ENCODE data around the gene AUTS2. TPM values are rescaled to one million over a fixed set of nuclear protein-coding genes. Genes with fewer than 3 reads are reported as not detected.

The AUTS2 gene
- total and polyA plus RNA-seq, 2 of the 8 experiments (the other 6 are each of a cell fraction or from before 2014, with no cell fraction given): 25.9 to 101 TPM

- H2BK12ac ChIP-seq (ENCODE audit: low read depth, low read length): no peak overlapping the region
- H3K9me3 ChIP-seq (ENCODE audit: insufficient read depth in 2 of 2, low read depth in 1 of 2, low read length in 1 of 2): peaks cover 2 to 10% of the 10 kb centered on the region in 2 experiments
- no peak overlapping the region for H2AK5ac ChIP-seq (ENCODE audit: low read depth, low read length)
- DNase-seq (ENCODE audit: low read depth in 1 of 2, low spot score in 2 of 2) (no peak), FAIRE-seq (no peak)
- H3K27ac ChIP-seq (ENCODE audit: low read depth, low read length): no peak overlapping the region
- H3K36me3 ChIP-seq (ENCODE audit: control insufficient read depth in 2 of 4, insufficient read depth in 4 of 4, low read length in 3 of 4): peaks cover 0 to 2% (median 0%) of the 10 kb centered on the region in 4 experiments; a peak in 3 of 8 replicates
- no peak overlapping the region for H2BK5ac ChIP-seq (ENCODE audit: low read depth, low read length)
- peak overlapping the region; percentile 86; the same call in 1 of the 2 replicates for H2AFZ ChIP-seq (ENCODE audit: low read length)
- no peak overlapping the region for H2BK15ac ChIP-seq (ENCODE audit: low read length)
- no peak overlapping the region for H2BK120ac ChIP-seq (replicated peaks; ENCODE audit: low read depth, low read length)
- H3K4me1 ChIP-seq (replicated peaks in 1 of 4; ENCODE audit: control insufficient read depth in 3 of 4, insufficient read depth in 4 of 4, low read length in 3 of 4): peaks cover 0 to 9% (median 5%) of the 10 kb centered on the region in 4 experiments; a peak in 5 of 7 replicates
- 0 out of 2 replicates have a peak overlapping the region, but pooled peaks have one; percentile 51 for H3K18ac ChIP-seq (ENCODE audit: extremely low read depth, low read length)
- H3K79me2 ChIP-seq (ENCODE audit: control insufficient read depth in 1 of 2, insufficient read depth in 2 of 2, low read length in 2 of 2): no peaks in the 10 kb centered on the region
- peak overlapping the region; percentile 59 to 74 (median 64) for H3K4me3 ChIP-seq (ENCODE audit: extremely low read depth in 1 of 4, insufficient read depth in 2 of 4, low read depth in 3 of 4, low read length in 4 of 4)
- CTCF ChIA-PET (ENCODE audit: partially characterized antibody): interaction anchor here (0.8 to 3.7 kb wide), 9 partner anchors 12 to 178 kb away, joined by 3 to 13 read pairs (median 4); no protein-coding TSS in a partner anchor
- H3K4me2 ChIP-seq (ENCODE audit: insufficient read depth in 1 of 2, low read depth in 2 of 2, low read length in 2 of 2): peak overlapping the region; percentile 85 to 99
- H3K23ac ChIP-seq (ENCODE audit: insufficient read length): no peak overlapping the region
- H3K4ac ChIP-seq (replicated peaks; ENCODE audit: insufficient read length, low read depth, low read length): no peak overlapping the region
- H2BK20ac ChIP-seq (ENCODE audit: low read length): no peak overlapping the region
- 5% methylated on average over 11 of the region's 11 CpGs; no CpG with 5 or more reads in 1 of the 2 experiments for WGBS, 2 experiments (ENCODE audit: extremely low coverage in 1 of 2, insufficient coverage in 1 of 2, insufficient read length in 1 of 2, insufficient replicate concordance in 2 of 2, low coverage in 1 of 2, low lambda C conversion rate in 2 of 2, missing lambda C conversion rate in 1 of 2)
- no peaks in the 10 kb centered on the region for H3K79me1 ChIP-seq (ENCODE audit: low read depth, low read length)
- TF ChIP-seq SUZ12 (IDR thresholded peaks at IDR 0.05; ENCODE audit: low read length) (peak; percentile 21; the same call in 1 of the 2 replicates), TBP (IDR thresholded peaks at IDR 0.05; ENCODE audit: low read depth, low read length) (no peak), POU5F1 (IDR thresholded peaks at IDR 0.05; ENCODE audit: low read depth, low read length) (no peak), GABPA (IDR thresholded peaks at IDR 0.05; ENCODE audit: borderline replicate concordance, insufficient read depth, low read length) (no peak), SIX5 (IDR thresholded peaks at IDR 0.05; ENCODE audit: low read depth, low read length) (no peak), EZH2 (IDR thresholded peaks at IDR 0.05; ENCODE audit: low read depth, low read length, severe bottlenecking) (peak; percentile 35), POLR2AphosphoS5 (IDR thresholded peaks at IDR 0.05; ENCODE audit: low read depth, low read length) (no peak), KDM4A (IDR thresholded peaks at IDR 0.05; ENCODE audit: low read depth, low read length, severe bottlenecking) (peak; percentile 22), RXRA (IDR thresholded peaks at IDR 0.05; ENCODE audit: insufficient read depth, low read depth, low read length) (no peak), SIN3A (conservative IDR thresholded peaks at IDR 0.05 in 1 of 2, IDR thresholded peaks at IDR 0.05 in 1 of 2; ENCODE audit: low read depth in 1 of 2, low read length in 2 of 2) (no peak; a peak in 1 of 4 replicates), ASH2L (IDR thresholded peaks at IDR 0.05; ENCODE audit: low read length) (peak; percentile 1)
- TF ChIP-seq, protein P1, sequence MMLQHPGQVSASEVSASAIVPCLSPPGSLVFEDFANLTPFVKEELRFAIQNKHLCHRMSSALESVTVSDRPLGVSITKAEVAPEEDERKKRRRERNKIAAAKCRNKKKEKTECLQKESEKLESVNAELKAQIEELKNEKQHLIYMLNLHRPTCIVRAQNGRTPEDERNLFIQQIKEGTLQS (IDR thresholded peaks at IDR 0.05; ENCODE audit: insufficient read depth, low read depth, low read length): no peak
- H4K20me1 ChIP-seq (replicated peaks in 1 of 2; ENCODE audit: control insufficient read depth in 1 of 2, insufficient read depth in 2 of 2, low read length in 2 of 2): no peaks in the 10 kb centered on the region
- H3K56ac ChIP-seq (replicated peaks; ENCODE audit: insufficient read length, low read depth, low read length): no peak overlapping the region
- no peak overlapping the region for H3K14ac ChIP-seq (ENCODE audit: insufficient read length)
- no peak overlapping the region for H4K91ac ChIP-seq (replicated peaks; ENCODE audit: insufficient read length, low read length)
- POLR2A ChIA-PET (ENCODE audit: partially characterized antibody): interaction anchor here (0.6 to 1.3 kb wide), 3 partner anchors 98 to 102 kb away, joined by 3 to 4 read pairs (median 3); no protein-coding TSS in a partner anchor
- H4K5ac ChIP-seq (ENCODE audit: insufficient read length, low read depth, low read length): no peak overlapping the region
- H3K9ac ChIP-seq (replicated peaks in 1 of 4; ENCODE audit: extremely low read depth in 1 of 4, low read depth in 3 of 4, low read length in 3 of 4): peak overlapping the region in 1 of 4 experiments; percentile 22; a peak in 4 of 7 replicates
- H4K8ac ChIP-seq (ENCODE audit: extremely low read depth, insufficient read depth, low read length): 0 out of 2 replicates have a peak overlapping the region, but pooled peaks have one; percentile 64
- peaks cover 11 to 51% (median 41%) of the 10 kb centered on the region in 4 experiments for H3K27me3 ChIP-seq (replicated peaks in 1 of 4; ENCODE audit: control insufficient read depth in 3 of 4, extremely low read depth in 1 of 4, insufficient read depth in 3 of 4, low read length in 3 of 4)
- H3K23me2 ChIP-seq (ENCODE audit: low read depth, low read length): peaks cover 10% of the 10 kb centered on the region
Observed at GRCh38 chr7:70596598-70596913, 998.3 kb downstream of the AUTS2 start.
